Measurements from ENCODE around the gene PPP2R3A.

PPP2R3A gene

GRCh38 chr3:135975053-135975452 is 9.5 kb downstream of the PPP2R3A start:
- no peak for DNase-seq

- no peak for DNase-seq
Measured at GRCh38 chr3:135975536-135975935, 10.0 kb downstream of the PPP2R3A start.

GRCh38 chr3:135980343-135980742 is 14.8 kb downstream of the PPP2R3A start:
- no peak for DNase-seq

- DNase-seq = no peak
Measured at GRCh38 chr3:135981701-135982403, 16.3 kb downstream of the PPP2R3A start.

- no peak for DNase-seq
Measured at GRCh38 chr3:135982404-135982761, 16.9 kb downstream of the PPP2R3A start.

GRCh38 chr3:135982922-135983581 is 17.5 kb downstream of the PPP2R3A start:
- DNase-seq = no peak

- no peak for DNase-seq
Measured at GRCh38 chr3:135987661-135988060, 22.1 kb downstream of the PPP2R3A start.

- no peak for DNase-seq
Measured at GRCh38 chr3:135989242-135989641, 23.7 kb downstream of the PPP2R3A start.

- DNase-seq = no peak
Measured at GRCh38 chr3:135990903-135991302, 25.4 kb downstream of the PPP2R3A start.

- DNase-seq = no peak
Measured at GRCh38 chr3:135991621-135992020, 26.1 kb downstream of the PPP2R3A start.

GRCh38 chr3:135992072-135992471 is 26.5 kb downstream of the PPP2R3A start:
- DNase-seq = no peak

GRCh38 chr3:135994708-135995337 is 29.3 kb downstream of the PPP2R3A start:
- DNase-seq = no peak

- DNase-seq = no peak
Measured at GRCh38 chr3:135995766-135996165, 30.2 kb downstream of the PPP2R3A start.

- no peak for DNase-seq
Measured at GRCh38 chr3:135997554-135998320, 32.2 kb downstream of the PPP2R3A start.

- DNase-seq = no peak
Measured at GRCh38 chr3:136008221-136008620, 42.7 kb downstream of the PPP2R3A start.

GRCh38 chr3:136008732-136009470 is 43.4 kb downstream of the PPP2R3A start:
- DNase-seq = no peak

GRCh38 chr3:136018876-136019275 is 53.3 kb downstream of the PPP2R3A start:
- no peak for DNase-seq

- DNase-seq = no peak
Measured at GRCh38 chr3:136021803-136022202, 56.3 kb downstream of the PPP2R3A start.

- no peak for DNase-seq
Measured at GRCh38 chr3:136022529-136023263, 57.2 kb downstream of the PPP2R3A start.

GRCh38 chr3:136023264-136023978 is 57.9 kb downstream of the PPP2R3A start:
- DNase-seq = no peak

GRCh38 chr3:136036306-136036705 is 70.8 kb downstream of the PPP2R3A start:
- no peak for DNase-seq
